ENCODE results near the gene GPBP1. TPM values are rescaled to one million over a fixed set of nuclear protein-coding genes. Genes with fewer than 3 reads are reported as not detected.

The GPBP1 gene
- total and polyA plus RNA-seq, 2 donors from 2014 or later: 52.7 to 80.9 TPM

DNA sequence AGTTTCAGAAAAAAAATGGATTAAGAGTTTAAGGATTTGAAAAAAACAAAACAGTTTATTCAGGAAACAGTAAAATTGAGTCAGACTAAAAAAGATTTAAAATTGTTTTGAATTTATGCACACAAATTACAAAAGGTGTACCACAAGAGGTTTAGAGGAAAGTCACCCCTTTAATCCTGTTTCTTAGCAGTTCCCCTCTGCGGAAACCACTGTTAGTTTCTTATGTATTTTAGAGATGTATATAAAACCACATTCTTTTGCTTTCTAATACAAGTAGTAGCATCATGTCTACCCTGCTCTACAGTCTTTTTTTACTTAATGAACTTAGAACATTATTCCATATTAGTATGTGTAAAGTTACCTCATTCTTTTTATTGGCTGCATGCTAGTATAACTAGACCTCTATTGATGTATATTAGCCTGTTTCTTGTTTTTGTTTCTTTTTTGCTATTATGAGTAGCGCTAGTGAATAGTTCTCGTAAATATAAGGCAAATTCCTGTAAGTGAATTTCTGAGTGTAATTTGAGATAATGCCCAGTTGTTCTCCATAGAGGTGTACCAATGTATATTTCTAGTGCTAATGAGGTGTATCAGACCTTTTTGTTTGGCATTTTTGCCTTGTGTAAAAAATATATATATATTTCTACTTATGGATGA, 20.0 kb downstream of the GPBP1 start:
- Histone ChIP-seq H3K27ac (ENCODE audit: low read depth in 2 of 2, low read length in 2 of 2) (no peak overlapping the region), H3K27me3 (ENCODE audit: control insufficient read depth, insufficient read depth, low read length) (no peaks in the 10 kb centered on the region), H3K9me3 (ENCODE audit: control insufficient read depth in 2 of 3, insufficient read depth in 1 of 3, low read length in 3 of 3) (no peaks in the 10 kb centered on the region), H3K9ac (ENCODE audit: low read length in 3 of 3) (no peak overlapping the region), H3K4me3 (ENCODE audit: low read length in 3 of 3) (no peak overlapping the region), H3K4me1 (ENCODE audit: control insufficient read depth in 2 of 3, insufficient read depth in 2 of 3, low read depth in 1 of 3, low read length in 3 of 3) (peaks cover 0 to under 1% (median 0%) of the 10 kb centered on the region in 3 donors), H3K36me3 (ENCODE audit: control insufficient read depth in 2 of 3, insufficient read depth in 3 of 3, low read length in 3 of 3) (peaks cover 0 to 8% (median 0%) of the 10 kb centered on the region in 3 donors)
- FAIRE-seq (no peak), DNase-seq (no peak)
- intact Hi-C loops (cut with DNase I): no loop called here
- TF ChIP-seq, protein P1, sequence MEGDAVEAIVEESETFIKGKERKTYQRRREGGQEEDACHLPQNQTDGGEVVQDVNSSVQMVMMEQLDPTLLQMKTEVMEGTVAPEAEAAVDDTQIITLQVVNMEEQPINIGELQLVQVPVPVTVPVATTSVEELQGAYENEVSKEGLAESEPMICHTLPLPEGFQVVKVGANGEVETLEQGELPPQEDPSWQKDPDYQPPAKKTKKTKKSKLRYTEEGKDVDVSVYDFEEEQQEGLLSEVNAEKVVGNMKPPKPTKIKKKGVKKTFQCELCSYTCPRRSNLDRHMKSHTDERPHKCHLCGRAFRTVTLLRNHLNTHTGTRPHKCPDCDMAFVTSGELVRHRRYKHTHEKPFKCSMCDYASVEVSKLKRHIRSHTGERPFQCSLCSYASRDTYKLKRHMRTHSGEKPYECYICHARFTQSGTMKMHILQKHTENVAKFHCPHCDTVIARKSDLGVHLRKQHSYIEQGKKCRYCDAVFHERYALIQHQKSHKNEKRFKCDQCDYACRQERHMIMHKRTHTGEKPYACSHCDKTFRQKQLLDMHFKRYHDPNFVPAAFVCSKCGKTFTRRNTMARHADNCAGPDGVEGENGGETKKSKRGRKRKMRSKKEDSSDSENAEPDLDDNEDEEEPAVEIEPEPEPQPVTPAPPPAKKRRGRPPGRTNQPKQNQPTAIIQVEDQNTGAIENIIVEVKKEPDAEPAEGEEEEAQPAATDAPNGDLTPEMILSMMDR (IDR thresholded peaks at IDR 0.05; ENCODE audit: borderline replicate concordance, extremely low read depth, insufficient read depth): no peak

DNA sequence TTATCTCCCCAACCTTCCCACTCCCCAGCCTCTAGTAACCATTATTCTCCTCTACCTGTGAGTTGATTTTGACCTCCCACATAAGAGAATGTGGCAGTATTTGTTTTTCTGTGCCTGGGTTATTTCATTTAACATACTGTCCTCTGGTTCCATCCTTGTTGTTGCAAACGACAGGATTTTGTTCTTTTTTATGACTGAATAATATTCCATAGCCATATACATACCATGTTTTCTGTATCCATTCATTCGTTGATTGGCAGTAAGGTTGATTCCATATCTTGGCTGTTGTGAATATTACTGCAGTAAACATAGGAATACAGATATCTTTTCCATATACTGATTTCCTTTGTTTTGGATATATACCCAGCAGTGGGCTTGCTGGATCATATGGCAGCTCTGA, 20.8 kb downstream of the GPBP1 start:
- Histone ChIP-seq H3K27ac (ENCODE audit: low read depth in 2 of 2, low read length in 2 of 2) (no peak overlapping the region), H3K27me3 (ENCODE audit: control insufficient read depth, insufficient read depth, low read length) (no peaks in the 10 kb centered on the region), H3K9me3 (ENCODE audit: control insufficient read depth in 2 of 3, insufficient read depth in 1 of 3, low read length in 3 of 3) (no peaks in the 10 kb centered on the region), H3K4me1 (ENCODE audit: control insufficient read depth in 2 of 3, insufficient read depth in 2 of 3, low read depth in 1 of 3, low read length in 3 of 3) (no peaks in the 10 kb centered on the region), H3K9ac (ENCODE audit: low read length in 3 of 3) (no peak overlapping the region), H3K36me3 (ENCODE audit: control insufficient read depth in 2 of 3, insufficient read depth in 3 of 3, low read length in 3 of 3) (peaks cover 0 to 8% (median 0%) of the 10 kb centered on the region in 3 donors), H3K4me3 (ENCODE audit: low read length in 3 of 3) (no peak overlapping the region)
- intact Hi-C loops (cut with DNase I): no loop called here
- TF ChIP-seq, protein P1 (IDR thresholded peaks at IDR 0.05; ENCODE audit: borderline replicate concordance, extremely low read depth, insufficient read depth): no peak
- no peak for FAIRE-seq
- no peak for DNase-seq

DNA sequence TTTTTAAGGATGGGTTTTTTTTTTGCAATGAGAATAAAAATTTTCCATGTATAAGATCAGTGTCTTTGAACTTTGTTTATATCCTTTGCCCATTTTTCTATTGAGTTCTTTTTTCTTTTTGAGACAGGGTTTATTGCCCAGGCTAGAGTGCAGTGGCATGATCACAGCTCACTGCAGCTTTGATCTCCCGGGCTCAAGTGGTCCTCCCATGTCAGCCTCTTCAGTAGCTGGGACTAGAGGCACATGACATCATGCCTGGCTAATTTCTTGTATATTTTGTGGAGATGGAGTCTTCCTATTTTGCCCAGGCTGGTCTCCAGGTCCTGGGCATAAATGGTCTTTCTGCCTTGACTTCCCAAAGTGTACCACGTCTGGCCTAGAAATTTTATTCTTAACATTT, 21.2 kb downstream of the GPBP1 start:
- Histone ChIP-seq H3K9ac (ENCODE audit: low read length in 3 of 3) (no peak overlapping the region), H3K4me3 (ENCODE audit: low read length in 3 of 3) (no peak overlapping the region), H3K27ac (ENCODE audit: low read depth in 2 of 2, low read length in 2 of 2) (no peak overlapping the region), H3K27me3 (ENCODE audit: control insufficient read depth, insufficient read depth, low read length) (no peaks in the 10 kb centered on the region), H3K4me1 (ENCODE audit: control insufficient read depth in 2 of 3, insufficient read depth in 2 of 3, low read depth in 1 of 3, low read length in 3 of 3) (no peaks in the 10 kb centered on the region), H3K36me3 (ENCODE audit: control insufficient read depth in 2 of 3, insufficient read depth in 3 of 3, low read length in 3 of 3) (peaks cover 0 to 8% (median 0%) of the 10 kb centered on the region in 3 donors), H3K9me3 (ENCODE audit: control insufficient read depth in 2 of 3, insufficient read depth in 1 of 3, low read length in 3 of 3) (no peaks in the 10 kb centered on the region)
- DNase-seq (no peak), FAIRE-seq (no peak)
- intact Hi-C loops (cut with DNase I): no loop called here
- TF ChIP-seq, protein P1 (IDR thresholded peaks at IDR 0.05; ENCODE audit: borderline replicate concordance, extremely low read depth, insufficient read depth): no peak
